SK-N-SH (cell line): ENCODE data around the gene PECR. TPM values are rescaled to one million over a fixed set of nuclear protein-coding genes. Genes with fewer than 3 reads are reported as not detected.
A peak's percentile ranks its signal among the peaks of the same experiment; 100 is the strongest.

Experiments used
- CTCF ChIA-PET: fragments of 300-600, 350-600 bp; formaldehyde crosslinking; extraction: SDS; loops from one replicate; lab custom pipeline; 2021; lab: Yijun Ruan, JAX
- POLR2A ChIA-PET: fragments of 350-600 bp; sonication (Branson Sonifier 250); formaldehyde crosslinking; extraction: SDS; loops from one replicate; lab custom pipeline; 2020; ENCODE audit warnings: antibody characterized with exemption, inconsistent platforms; lab: Yijun Ruan, JAX
- DNase-seq: peaks from one replicate; pipeline ENCODE4 v3.0.0; 2012
- H2AFZ ChIP-seq: fragments of 200-600 bp; sonication (generic); 2 replicates; pipeline ENCODE4 v1.8.1; 2016; ENCODE audit warnings: antibody characterized with exemption, mild to moderate bottlenecking, low read depth
- H3F3A ChIP-seq: fragments of 200-600 bp; sonication (generic); replicated peaks from 2 replicates; pipeline ENCODE3; 2016; ENCODE audit warnings: antibody characterized with exemption, mild to moderate bottlenecking; ENCODE audit not compliant: insufficient read depth
- H3K27ac ChIP-seq, 2 experiments: fragments of 200-500 bp in 1 of 2; fragments of 200-600 bp in 1 of 2; sonication (Bioruptor generic) in 1 of 2; sonication (generic), shearing (Covaris generic) in 1 of 2; 2 replicates each; pipeline versions ENCODE4 v1.5.1 to v1.6.1; 2014 to 2016; ENCODE audit warnings: low read depth in 2 of 2, inconsistent platforms in 1 of 2, low read length in 1 of 2, mild to moderate bottlenecking in 1 of 2, mixed read lengths in 1 of 2
- H3K27me3 ChIP-seq: fragments of 200-600 bp; sonication (generic), shearing (Covaris generic); 2 replicates; pipeline ENCODE4 v1.6.1; 2016; ENCODE audit warnings: mixed run types; ENCODE audit not compliant: insufficient read depth
- H3K36me3 ChIP-seq, 2 experiments: fragments of 200-500 bp in 1 of 2; fragments of 200-600 bp in 1 of 2; sonication (Bioruptor generic) in 1 of 2; sonication (generic) in 1 of 2; replicated peaks in 1 of 2; 2 replicates each; pipeline versions ENCODE3 to v1.5.1; 2014 to 2016; ENCODE audit warnings: low read length in 1 of 2, mild to moderate bottlenecking in 1 of 2; ENCODE audit not compliant: insufficient read depth in 2 of 2, control insufficient read depth in 1 of 2
- H3K4me1 ChIP-seq, 2 experiments: fragments of 200-500 bp in 1 of 2; fragments of 200-600 bp in 1 of 2; sonication (Bioruptor generic) in 1 of 2; sonication (generic), shearing (Covaris generic) in 1 of 2; 2 replicates each; pipeline versions ENCODE4 v1.5.1 to v1.6.1; 2014 to 2016; ENCODE audit warnings: low read depth in 1 of 2, low read length in 1 of 2, mixed run types in 1 of 2; ENCODE audit not compliant: insufficient read depth in 2 of 2, control insufficient read depth in 1 of 2
- H3K4me2 ChIP-seq: fragments of 200-600 bp; sonication (generic), shearing (Covaris generic); 2 replicates; pipeline ENCODE4 v1.6.1; 2017; ENCODE audit warnings: mixed run types
- H3K4me3 ChIP-seq, 2 experiments: fragments of 200-500 bp in 1 of 2; fragments of 200-600 bp in 1 of 2; sonication (Bioruptor generic) in 1 of 2; sonication (generic), shearing (Covaris generic) in 1 of 2; 2 replicates each; pipeline versions ENCODE4 v1.5.1 to v1.8.1; 2014 to 2016; ENCODE audit warnings: low read depth in 2 of 2, inconsistent platforms in 1 of 2, low read length in 1 of 2, mild to moderate bottlenecking in 1 of 2, mixed read lengths in 1 of 2, moderate library complexity in 1 of 2
- H3K79me2 ChIP-seq: fragments of 200-600 bp; sonication (generic); 2 replicates; pipeline ENCODE4 v1.8.1; 2017; ENCODE audit warnings: mild to moderate bottlenecking; ENCODE audit not compliant: insufficient read depth
- H3K9ac ChIP-seq: fragments of 200-600 bp; sonication (generic); 2 replicates; pipeline ENCODE4 v1.6.1; 2017; ENCODE audit warnings: mixed run types
- H3K9me2 ChIP-seq: fragments of 200-600 bp; sonication (generic); 2 replicates; pipeline ENCODE4 v1.6.1; 2017; ENCODE audit warnings: mixed run types
- H3K9me3 ChIP-seq: fragments of 200-600 bp; sonication (generic); 2 replicates; pipeline ENCODE4 v1.6.1; 2017; ENCODE audit warnings: mixed run types, mild to moderate bottlenecking, moderate library complexity
- H4K20me1 ChIP-seq: fragments of 200-600 bp; sonication (generic); 2 replicates; pipeline ENCODE4 v1.6.1; 2017; ENCODE audit warnings: mild to moderate bottlenecking, mixed run types; ENCODE audit not compliant: insufficient read depth
- CTCF ChIP-seq: fragments of 200-600 bp; sonication (generic); IDR thresholded peaks from 2 replicates; pipeline ENCODE4 v1.6.1; 2017; ENCODE audit warnings: antibody characterized with exemption, mild to moderate bottlenecking, moderate library complexity
- GABPA ChIP-seq: IDR thresholded peaks from 2 replicates; pipeline ENCODE4 v1.4.0; 2012; ENCODE audit warnings: low read depth, mild to moderate bottlenecking
- GATA2 ChIP-seq: sonication (generic); formaldehyde crosslinking; IDR thresholded peaks from 2 replicates; pipeline ENCODE4 v1.5.0; 2020; ENCODE audit warnings: mild to moderate bottlenecking, missing genetic modification reagents
- REST ChIP-seq: IDR thresholded peaks from 2 replicates; pipeline ENCODE4 v1.6.1; 2012; ENCODE audit warnings: mild to moderate bottlenecking, low read depth, low read length, moderate library complexity
- RFX5 ChIP-seq: IDR thresholded peaks from 2 replicates; pipeline ENCODE4 v1.6.1; 2012; ENCODE audit warnings: mild to moderate bottlenecking, improper control_type of control experiment, low read length
- WGBS: methylation state at CpG from one replicate; pipeline ENCODE4 v1.1.6; 2017; ENCODE audit warnings: low lambda C conversion rate; 5-methylcytosine and 5-hydroxymethylcytosine counted together
- polyA plus RNA-seq, 3 experiments: library from polyadenylated mRNA; depleted of rRNA; stranded (reverse); fragments of >200 nt; gene quantifications; 2 replicates each; pipeline ENCODE4 v1.2.3, GENCODE V29; 2012

The PECR gene
- polyA plus RNA-seq, 1 of the 3 experiments (the other 2 are of a cell fraction), result 18.6 TPM

GRCh38 chr2:216082805-216083204 is 1.2 kb upstream of the PECR start:
- Histone ChIP-seq H4K20me1 (no peaks in the 10 kb centered on the region), H3F3A (peaks cover 4% of the 10 kb centered on the region), H3K9ac (no peak overlapping the region), H3K36me3 (no peaks in the 10 kb centered on the region), H3K4me3 (peak overlapping the region; percentile 72 to 97; a peak in 3 of 4 replicates), H3K4me2 (peak overlapping the region; percentile 99), H3K27ac (peak overlapping the region in 1 of 2 experiments; percentile 88; a peak in 2 of 4 replicates), H3K79me2 (peaks cover 8% of the 10 kb centered on the region), H2AFZ (peak overlapping the region; percentile 100; the same call in 1 of the 2 replicates), H3K9me3 (no peaks in the 10 kb centered on the region), H3K9me2 (no peaks in the 10 kb centered on the region), H3K4me1 (peaks cover 0 to 18% of the 10 kb centered on the region in 2 experiments; a peak in 3 of 4 replicates), H3K27me3 (no peaks in the 10 kb centered on the region)
- ChIA-PET POLR2A (interaction anchor here (3.2 kb wide), 1 partner anchor 27 kb away, joined by 17 read pairs; the partner anchor contains the start of gene XRCC5), CTCF (interaction anchor here (1.1 to 3.7 kb wide), 4 partner anchors 27 to 152 kb away, joined by 3 to 14 read pairs (median 4); no protein-coding TSS in a partner anchor)
- TF ChIP-seq REST (peak; percentile 78), GATA2 (no peak), RFX5 (no peak)
- 40% methylated on average over 3 of the region's 3 CpGs for WGBS
- DNase-seq, result peak; percentile 62

- Histone ChIP-seq H3F3A (peaks cover 4% of the 10 kb centered on the region), H2AFZ (peak overlapping the region; percentile 100), H3K9me2 (no peaks in the 10 kb centered on the region), H3K4me1 (peaks cover 0 to 18% of the 10 kb centered on the region in 2 experiments; a peak in 3 of 4 replicates), H3K9me3 (no peaks in the 10 kb centered on the region), H3K9ac (peak overlapping the region; percentile 80), H3K79me2 (peaks cover 12% of the 10 kb centered on the region), H3K4me3 (peak overlapping the region; percentile 72 to 97), H3K27ac (peak overlapping the region; percentile 28 to 88; a peak in 3 of 4 replicates), H4K20me1 (no peaks in the 10 kb centered on the region), H3K4me2 (peak overlapping the region; percentile 99), H3K36me3 (no peaks in the 10 kb centered on the region), H3K27me3 (no peaks in the 10 kb centered on the region)
- TF ChIP-seq CTCF, result peak; percentile 15; the same call in 1 of the 2 replicates
- TF ChIP-seq GABPA, result no peak
- WGBS, result 6% methylated on average over 21 of the region's 22 CpGs
- ChIA-PET CTCF (interaction anchor here (0.6 to 3.7 kb wide), 11 partner anchors 12 to 266 kb away, joined by 3 to 14 read pairs (median 4); no protein-coding TSS in a partner anchor), POLR2A (interaction anchor here (1.0 to 3.2 kb wide), 4 partner anchors 9 to 32 kb away, joined by 3 to 17 read pairs (median 5); partner anchors contain the start of gene XRCC5)
- peak; percentile 69 for DNase-seq
These were observed 605 bp upstream of the PECR start for GRCh38 chr2:216082117-216082711.
